AG04449 (cell line): ENCODE measurements around the gene KTI12.
A peak's percentile ranks its signal among the peaks of the same experiment; 100 is the strongest.

Experiments used
- CTCF ChIA-PET: fragments of 350-600 bp; formaldehyde crosslinking; extraction: SDS; loops from one replicate; lab custom pipeline; 2021; ENCODE audit warnings: antibody characterized with exemption; lab: Yijun Ruan, JAX
- POLR2A ChIA-PET: fragments of 400-600, 350-600 bp; formaldehyde crosslinking; extraction: SDS; loops from one replicate; lab custom pipeline; 2020; ENCODE audit warnings: antibody characterized with exemption, inconsistent platforms; lab: Yijun Ruan, JAX
- DNase-seq: peaks from one replicate; pipeline ENCODE4 v3.0.0-alpha.2; 2010; ENCODE audit warnings: low read depth, low spot score
- H3K4me3 ChIP-seq: 2 replicates; pipeline ENCODE4 v1.5.1; 2011; ENCODE audit warnings: low read depth, mild to moderate bottlenecking, control low read depth, low read length
- CTCF ChIP-seq: IDR thresholded peaks from one replicate; pipeline ENCODE4 v1.5.1; 2011; ENCODE audit warnings: mild to moderate bottlenecking, moderate library complexity, low read length, control low read depth, inconsistent platforms; ENCODE audit not compliant: insufficient read depth; ENCODE audit errors: missing control alignments

Gene KTI12

DNA sequence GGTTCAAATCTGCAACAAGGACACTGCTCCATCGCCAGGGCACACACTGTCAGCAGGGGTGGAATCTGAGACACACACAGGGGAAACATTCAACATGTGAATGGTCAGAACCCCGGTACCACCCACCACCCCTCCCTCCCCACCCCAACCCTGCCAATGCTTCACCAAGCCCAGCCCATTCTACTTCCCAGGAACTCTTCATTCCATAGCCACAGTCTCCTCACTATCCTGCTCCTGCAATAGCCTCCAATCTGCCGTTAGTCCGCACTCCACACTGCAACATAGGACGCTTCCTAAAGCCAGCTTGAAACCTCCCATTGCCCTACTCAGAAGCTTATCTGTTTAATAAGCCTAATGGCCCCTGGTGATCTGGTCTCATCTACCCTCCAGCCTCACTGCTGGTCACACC, 35.6 kb downstream of the KTI12 start:
- CTCF ChIA-PET, result interaction anchor here (1.4 to 6.6 kb wide), 4 partner anchors 14 to 101 kb away, joined by 3 to 63 read pairs (median 6); no protein-coding TSS in a partner anchor
- no peak for TF ChIP-seq CTCF
- no peak for DNase-seq
- no peak overlapping the region for H3K4me3 ChIP-seq
- POLR2A ChIA-PET, result interaction anchor here (1.1 kb wide), 1 partner anchor 13 kb away, joined by 3 read pairs; no protein-coding TSS in a partner anchor

DNA sequence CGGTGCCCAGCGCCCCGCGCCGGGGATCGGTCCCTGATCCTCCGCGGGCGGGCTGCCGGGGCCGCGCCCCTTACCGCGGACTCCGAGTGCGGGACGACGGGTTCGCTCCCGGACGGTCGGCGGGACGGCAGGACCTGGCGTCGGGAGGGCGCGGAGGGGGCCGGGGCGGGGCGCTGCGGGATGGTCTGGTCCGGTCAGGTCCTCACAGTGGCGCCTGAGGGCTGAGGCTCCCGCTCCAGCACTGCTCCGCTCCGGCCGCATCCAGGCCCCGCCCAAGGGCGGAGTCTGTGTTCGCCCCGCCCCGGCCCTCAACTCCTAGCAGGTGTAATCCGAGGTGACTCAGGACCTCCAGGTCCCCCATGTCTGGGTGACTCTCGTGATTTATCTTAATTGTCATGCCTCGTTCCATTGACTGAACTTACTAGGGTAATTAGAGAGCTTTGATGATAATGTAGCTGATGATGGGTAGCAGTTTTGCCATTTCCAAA, 43.1 kb downstream of the KTI12 start, which contains the start of gene RAB3B:
Gene RAB3B, minus strand, starts transcription at position 223 of the 488 bp plus-strand sequence. CDS start 13,583 bp downstream, outside the sequence.
- CTCF ChIA-PET, result interaction anchor here (0.9 to 3.9 kb wide), 4 partner anchors 9 to 94 kb away, joined by 3 to 18 read pairs (median 4); no protein-coding TSS in a partner anchor
- TF ChIP-seq CTCF, result no peak
- peak within 1 kb of the TSS; percentile 64 for H3K4me3 ChIP-seq
- no peak for DNase-seq
- POLR2A ChIA-PET, result no interaction called here

DNA sequence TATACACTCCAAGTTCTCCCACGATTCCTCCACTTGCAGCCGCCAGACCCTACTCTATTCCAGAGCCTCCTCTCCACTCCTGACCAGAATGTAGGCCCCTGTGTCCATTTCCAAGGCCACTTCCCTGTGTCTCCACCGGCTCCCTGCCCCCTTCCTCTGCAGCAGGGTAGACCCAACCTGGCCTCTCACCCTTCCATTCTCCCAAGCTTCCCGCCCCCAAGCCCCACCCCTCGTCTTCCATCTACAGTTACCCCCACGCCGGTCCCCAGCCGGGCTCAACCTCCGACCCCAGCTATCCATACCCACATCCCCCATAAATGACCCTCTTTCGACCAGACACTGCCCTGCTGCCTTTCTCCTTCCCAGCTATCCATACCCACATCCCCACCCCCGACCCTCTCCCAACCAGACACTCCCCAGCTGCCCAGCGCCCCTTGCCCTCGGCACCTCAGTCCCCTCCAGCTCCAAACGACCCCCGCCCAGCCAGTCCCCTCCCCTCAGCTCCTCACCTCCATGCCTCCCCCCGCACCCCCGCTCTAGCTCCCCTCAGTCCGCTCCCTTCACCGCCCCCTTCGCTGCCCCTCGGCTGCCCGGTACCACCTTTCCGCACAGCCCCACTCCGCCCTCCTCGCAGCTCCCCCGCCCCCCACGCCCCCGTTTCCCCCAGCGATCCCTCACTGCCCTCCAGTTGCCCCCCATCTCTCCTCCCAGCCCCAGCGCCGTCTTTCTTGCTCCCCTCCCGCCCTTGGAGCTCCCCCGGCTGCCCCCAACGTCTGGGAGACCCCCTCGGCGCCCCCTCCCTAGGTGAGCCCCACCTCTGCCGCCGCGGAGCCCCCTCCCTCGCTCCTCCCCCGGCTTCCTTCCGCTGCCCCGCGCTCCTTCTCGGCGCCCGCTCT, 43.8 kb downstream of the KTI12 start:
- TF ChIP-seq CTCF, result no peak
- POLR2A ChIA-PET, result interaction anchor here (0.8 to 1.0 kb wide), 2 partner anchors 39 to 92 kb away, joined by 3 to 4 read pairs; no protein-coding TSS in a partner anchor
- CTCF ChIA-PET, result interaction anchor here (1.0 to 3.9 kb wide), 3 partner anchors 11 to 93 kb away, joined by 4 to 18 read pairs (median 5); no protein-coding TSS in a partner anchor
- H3K4me3 ChIP-seq, result peak overlapping the region; percentile 64
- no peak for DNase-seq

DNA sequence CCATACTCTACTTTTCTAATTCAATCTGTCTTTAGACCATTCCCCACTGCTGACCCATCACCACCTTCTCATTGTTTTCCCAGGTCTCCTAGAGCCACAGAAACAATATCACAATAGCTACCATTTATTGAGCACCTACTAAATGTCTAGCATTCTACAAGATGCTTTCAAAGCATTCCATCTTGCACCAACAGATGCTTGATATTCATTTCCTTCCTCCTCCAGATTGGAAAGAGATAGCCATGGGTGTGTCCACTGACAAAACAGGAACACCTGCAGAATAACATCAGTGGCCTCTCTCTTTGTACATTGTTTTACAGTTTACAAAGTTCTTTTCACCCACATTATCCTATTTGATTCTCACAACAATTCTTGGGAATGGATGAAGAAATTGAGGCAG, 45.4 kb downstream of the KTI12 start:
- no peak for TF ChIP-seq CTCF
- ChIA-PET POLR2A (interaction anchor here (0.5 kb wide), 1 partner anchor 90 kb away, joined by 3 read pairs; no protein-coding TSS in a partner anchor), CTCF (interaction anchor here (0.8 to 1.2 kb wide), 2 partner anchors 14 to 83 kb away, joined by 3 read pairs; no protein-coding TSS in a partner anchor)
- no peak for DNase-seq
- H3K4me3 ChIP-seq, result no peak overlapping the region

DNA sequence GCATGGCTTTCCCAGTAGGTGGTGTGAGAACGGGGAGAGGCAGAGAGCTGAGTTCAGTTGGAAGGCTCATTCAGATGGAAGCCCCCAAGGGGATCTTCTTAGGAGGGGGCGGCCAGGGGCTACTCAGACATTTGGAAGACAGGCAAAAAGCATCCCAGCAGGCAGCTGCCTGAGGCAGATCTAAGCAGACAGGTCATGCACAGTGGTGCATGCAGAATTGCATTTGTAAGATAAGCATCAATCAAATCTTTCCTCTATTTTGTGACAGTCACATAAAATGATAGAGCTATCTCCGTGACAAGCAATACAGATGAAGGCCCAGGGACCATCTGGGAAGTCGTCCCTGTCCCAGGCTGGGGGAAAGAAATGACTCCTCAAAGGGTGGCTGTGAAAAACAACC, 46.9 kb downstream of the KTI12 start:
- no peak for TF ChIP-seq CTCF
- POLR2A ChIA-PET, result no interaction called here
- no peak overlapping the region for H3K4me3 ChIP-seq
- DNase-seq, result no peak
- CTCF ChIA-PET, result interaction anchor here (1.0 to 1.4 kb wide), 4 partner anchors 15 to 89 kb away, joined by 3 to 5 read pairs (median 4); no protein-coding TSS in a partner anchor
